Choroid plexus epithelial cell (primary cell): ENCODE measurements around the gene H6PD.

Experiments
- DNase-seq: peaks from one replicate; pipeline ENCODE4 v3.0.0-alpha.2; 2010; ENCODE audit warnings: low read depth
- H3K4me3 ChIP-seq: 2 replicates; pipeline ENCODE4 v1.5.1; 2011; ENCODE audit warnings: low read depth, mild to moderate bottlenecking, control low read depth, low read length, moderate library complexity
- TF ChIP-seq, protein P1 (sequence below): conservative IDR thresholded peaks from 2 replicates; pipeline ENCODE4 v1.5.1; 2011; ENCODE audit warnings: low read depth, mild to moderate bottlenecking, control low read depth, inconsistent platforms, low read length, moderate library complexity

Gene H6PD

DNA sequence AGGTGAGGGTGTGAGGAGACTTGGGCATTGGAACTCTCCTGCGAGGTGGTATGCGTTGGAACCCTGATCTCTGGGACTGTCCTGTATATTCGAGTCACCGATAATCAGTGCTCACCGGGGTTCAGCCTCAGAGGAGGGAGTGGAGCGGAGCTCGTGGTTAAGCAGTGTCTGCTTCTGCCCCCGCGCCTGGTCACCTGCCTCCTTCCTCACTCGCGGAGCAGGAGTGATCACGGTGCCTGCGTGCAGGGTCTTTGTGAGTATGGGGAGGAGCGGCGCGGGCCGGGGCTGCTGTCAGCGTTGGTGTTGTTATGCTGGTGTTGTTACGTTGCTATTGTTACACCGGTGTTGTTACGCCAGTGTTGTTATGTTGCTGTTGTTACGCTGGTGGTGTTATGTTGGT lies 23.3 kb downstream of the H6PD start:
- DNase-seq: no peak
- H3K4me3 ChIP-seq: no peak overlapping the region
- TF ChIP-seq, protein P1, sequence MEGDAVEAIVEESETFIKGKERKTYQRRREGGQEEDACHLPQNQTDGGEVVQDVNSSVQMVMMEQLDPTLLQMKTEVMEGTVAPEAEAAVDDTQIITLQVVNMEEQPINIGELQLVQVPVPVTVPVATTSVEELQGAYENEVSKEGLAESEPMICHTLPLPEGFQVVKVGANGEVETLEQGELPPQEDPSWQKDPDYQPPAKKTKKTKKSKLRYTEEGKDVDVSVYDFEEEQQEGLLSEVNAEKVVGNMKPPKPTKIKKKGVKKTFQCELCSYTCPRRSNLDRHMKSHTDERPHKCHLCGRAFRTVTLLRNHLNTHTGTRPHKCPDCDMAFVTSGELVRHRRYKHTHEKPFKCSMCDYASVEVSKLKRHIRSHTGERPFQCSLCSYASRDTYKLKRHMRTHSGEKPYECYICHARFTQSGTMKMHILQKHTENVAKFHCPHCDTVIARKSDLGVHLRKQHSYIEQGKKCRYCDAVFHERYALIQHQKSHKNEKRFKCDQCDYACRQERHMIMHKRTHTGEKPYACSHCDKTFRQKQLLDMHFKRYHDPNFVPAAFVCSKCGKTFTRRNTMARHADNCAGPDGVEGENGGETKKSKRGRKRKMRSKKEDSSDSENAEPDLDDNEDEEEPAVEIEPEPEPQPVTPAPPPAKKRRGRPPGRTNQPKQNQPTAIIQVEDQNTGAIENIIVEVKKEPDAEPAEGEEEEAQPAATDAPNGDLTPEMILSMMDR: no peak

DNA sequence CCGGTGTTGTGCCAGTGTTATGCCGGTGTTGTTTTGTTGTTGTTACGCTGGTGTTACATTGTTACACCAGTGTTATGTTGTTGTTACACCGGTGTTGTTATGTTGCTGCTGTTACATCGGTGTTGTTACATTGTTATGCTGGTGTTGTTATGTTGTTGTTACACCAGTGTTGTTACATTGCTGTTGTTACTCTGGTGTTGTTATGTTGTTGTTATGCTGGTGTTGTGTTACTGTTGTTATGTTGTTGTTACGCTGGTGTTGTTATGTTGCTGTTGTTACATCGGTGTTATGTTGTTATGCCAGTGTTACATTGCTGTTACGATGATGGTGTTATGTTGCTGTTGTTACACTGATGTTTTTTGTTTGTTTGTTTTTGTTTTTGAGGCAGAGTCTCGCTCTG lies 24.1 kb downstream of the H6PD start:
- DNase-seq: no peak

DNA sequence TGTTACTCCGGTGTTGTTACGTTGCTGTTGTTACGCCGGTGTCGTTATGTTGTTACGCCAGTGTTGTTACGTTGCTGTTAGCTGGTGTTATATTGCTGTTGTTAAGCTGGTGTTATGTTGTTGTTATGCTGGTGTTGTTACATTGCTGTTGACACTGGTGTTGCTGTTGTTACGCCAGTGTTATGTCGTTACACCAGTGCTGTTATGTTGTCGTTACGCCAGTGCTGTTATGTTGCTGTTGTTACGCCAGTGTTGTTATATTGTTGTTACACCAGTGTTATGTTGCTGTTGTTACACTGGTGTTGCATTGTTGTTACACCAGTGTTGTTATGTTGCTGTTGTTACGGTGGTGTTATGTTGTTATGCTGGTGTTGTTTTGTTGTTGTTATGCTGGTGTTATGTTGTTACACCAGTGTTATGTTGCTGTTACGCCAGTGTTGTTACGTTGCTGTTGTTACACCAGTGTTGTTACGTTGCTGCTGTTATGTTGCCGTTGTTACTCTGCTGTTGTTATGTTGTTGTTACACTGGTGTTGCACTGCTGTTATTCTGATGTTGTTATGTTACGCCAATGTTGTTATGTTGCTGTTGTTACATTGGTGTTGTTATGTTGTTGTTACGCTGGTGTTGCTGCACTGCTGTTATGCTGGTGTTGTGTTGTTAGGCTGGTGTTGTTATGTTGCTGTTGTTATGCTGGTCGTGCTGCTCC lies 25.6 kb downstream of the H6PD start:
- TF ChIP-seq, protein P1: no peak
- H3K4me3 ChIP-seq: no peak overlapping the region
- no peak for DNase-seq

More for the DNA sequence above, 24.1 kb downstream of the H6PD start:
- no peak overlapping the region for H3K4me3 ChIP-seq
- TF ChIP-seq, protein P1: no peak

DNA sequence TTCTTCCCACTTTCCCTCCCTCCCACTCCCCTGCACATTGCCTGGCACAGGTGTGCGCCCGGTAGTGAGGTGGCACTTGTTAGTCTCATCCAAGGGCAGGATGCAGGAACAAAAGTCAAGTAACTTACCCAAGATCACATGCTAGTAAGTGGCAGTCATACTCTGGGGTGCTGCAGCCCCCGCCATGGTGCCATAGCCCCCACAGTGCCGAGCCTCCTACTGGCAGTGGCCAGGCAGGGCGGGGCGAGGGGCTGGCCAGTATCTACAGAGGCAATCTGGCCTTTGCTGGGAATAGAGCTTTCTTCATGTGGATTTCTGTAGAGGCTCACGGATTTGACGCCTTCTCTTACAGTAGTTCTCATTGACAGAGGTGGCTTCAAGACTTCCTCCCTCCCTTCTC lies 26.9 kb downstream of the H6PD start:
- TF ChIP-seq, protein P1: no peak
- no peak for DNase-seq
- no peak overlapping the region for H3K4me3 ChIP-seq

DNA sequence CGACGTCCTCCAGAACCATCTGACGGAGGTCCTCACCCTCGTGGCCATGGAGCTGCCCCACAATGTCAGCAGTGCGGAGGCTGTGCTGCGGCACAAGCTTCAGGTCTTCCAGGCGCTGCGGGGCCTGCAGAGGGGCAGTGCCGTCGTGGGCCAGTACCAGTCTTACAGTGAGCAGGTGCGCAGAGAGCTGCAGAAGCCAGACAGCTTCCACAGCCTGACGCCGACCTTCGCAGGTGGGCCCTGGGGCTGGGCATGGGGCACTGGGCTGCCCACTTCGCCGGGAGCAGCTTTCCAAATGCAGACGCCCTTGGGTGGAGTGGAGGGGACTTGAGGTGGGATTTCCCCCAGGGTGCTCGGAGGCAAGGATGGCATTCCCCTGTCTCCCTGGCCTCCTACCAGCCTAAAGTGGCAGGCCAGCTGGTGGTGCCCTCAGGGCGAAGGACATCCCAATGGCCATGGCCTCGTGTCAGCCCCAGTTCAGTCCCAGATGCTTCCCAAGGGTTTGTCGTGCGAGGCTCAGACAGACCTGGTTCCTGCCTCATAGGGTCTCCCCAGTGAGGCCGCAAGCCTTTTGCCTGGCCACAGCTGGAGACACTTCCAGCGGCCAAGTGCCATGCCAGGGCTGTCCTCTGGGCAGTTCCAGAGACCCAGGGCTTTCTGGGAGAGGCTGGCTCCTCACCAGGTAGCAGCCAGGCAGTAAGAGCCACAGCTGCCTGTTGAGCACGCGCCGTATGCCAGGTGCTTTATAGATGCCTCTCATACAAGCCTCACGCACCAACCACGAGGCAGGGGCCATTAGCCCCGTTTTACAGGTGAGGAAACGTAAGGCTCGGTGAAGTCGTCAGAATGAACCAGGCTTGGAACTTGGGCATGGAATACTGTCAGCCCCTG lies 27.8 kb downstream of the H6PD start:
- no peak for DNase-seq
- H3K4me3 ChIP-seq: no peak overlapping the region
- TF ChIP-seq, protein P1: no peak

DNA sequence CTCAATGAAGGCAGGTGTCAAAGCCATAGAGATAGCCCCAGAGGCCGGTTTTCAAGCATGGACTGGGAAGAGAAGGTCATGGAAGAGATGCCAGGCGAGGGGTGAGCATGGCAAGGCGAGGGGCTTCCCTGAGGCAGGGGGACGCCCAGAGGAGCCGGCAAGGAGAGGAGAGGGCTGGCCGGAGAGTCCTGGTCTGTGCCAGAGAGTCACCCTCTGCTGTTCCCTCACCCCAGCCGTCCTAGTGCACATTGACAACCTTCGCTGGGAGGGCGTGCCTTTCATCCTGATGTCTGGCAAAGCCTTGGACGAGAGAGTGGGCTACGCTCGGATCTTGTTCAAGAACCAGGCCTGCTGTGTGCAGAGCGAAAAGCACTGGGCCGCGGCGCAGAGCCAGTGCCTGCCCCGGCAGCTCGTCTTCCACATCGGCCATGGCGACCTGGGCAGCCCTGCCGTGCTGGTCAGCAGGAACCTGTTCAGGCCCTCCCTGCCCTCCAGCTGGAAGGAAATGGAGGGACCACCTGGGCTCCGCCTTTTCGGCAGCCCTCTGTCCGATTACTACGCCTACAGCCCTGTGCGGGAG lies 28.8 kb downstream of the H6PD start:
- no peak for DNase-seq
- TF ChIP-seq, protein P1: no peak
- H3K4me3 ChIP-seq: no peak overlapping the region
